GM12865 (cell line): Measurements from ENCODE around the gene AOPEP.

Source experiments
- DNase-seq: peaks from one replicate; pipeline ENCODE4 v3.0.0; 2010; ENCODE audit warnings: low read depth
- H3K4me3 ChIP-seq: 2 replicates; pipeline ENCODE4 v1.5.1; 2011; ENCODE audit warnings: mild to moderate bottlenecking, low read depth, low read length, control low read depth
- CTCF ChIP-seq: IDR thresholded peaks from 2 replicates; pipeline ENCODE4 v1.5.1; 2011; ENCODE audit warnings: low read length, control low read depth, low read depth, inconsistent platforms; ENCODE audit not compliant: insufficient read depth; ENCODE audit errors: missing control alignments

The AOPEP gene

GRCh38 chr9:95049761-95050160, 323.3 kb downstream of the AOPEP start:
- DNase-seq, result no peak
- H3K4me3 ChIP-seq, result no peak overlapping the region
- no peak for TF ChIP-seq CTCF

- no peak for DNase-seq
- TF ChIP-seq CTCF, result no peak
- H3K4me3 ChIP-seq, result no peak overlapping the region
Observed at GRCh38 chr9:95053611-95054570, 327.4 kb downstream of the AOPEP start.

DNA sequence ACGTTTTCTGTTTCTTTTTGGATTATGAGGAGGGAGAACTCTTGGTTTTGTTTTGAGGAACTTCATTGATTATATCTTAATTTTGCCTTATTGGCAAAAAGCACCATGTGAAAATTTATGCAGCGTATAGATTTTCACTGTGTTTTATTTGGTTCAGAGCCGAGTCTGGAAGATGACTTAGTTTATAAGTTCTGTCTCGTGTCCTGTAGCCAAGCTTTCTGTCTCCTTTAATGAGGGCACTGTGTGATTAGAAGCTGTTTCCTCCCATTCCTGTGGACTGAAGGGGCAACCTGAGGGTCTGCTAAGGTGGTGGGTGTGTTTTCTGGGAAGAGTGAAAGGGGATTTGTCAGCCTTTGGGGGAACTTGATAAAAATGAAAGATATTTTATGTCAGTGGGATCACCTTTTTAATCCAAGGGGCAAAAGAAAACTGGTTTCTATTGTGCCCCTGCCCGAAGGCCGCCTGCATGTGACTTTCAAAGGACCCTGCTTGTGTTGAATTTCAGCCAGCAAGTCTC, 328.9 kb downstream of the AOPEP start:
- no peak overlapping the region for H3K4me3 ChIP-seq
- DNase-seq, result no peak
- no peak for TF ChIP-seq CTCF

- no peak overlapping the region for H3K4me3 ChIP-seq
- DNase-seq, result no peak
Observed at GRCh38 chr9:95055851-95056551, 329.5 kb downstream of the AOPEP start.

DNA sequence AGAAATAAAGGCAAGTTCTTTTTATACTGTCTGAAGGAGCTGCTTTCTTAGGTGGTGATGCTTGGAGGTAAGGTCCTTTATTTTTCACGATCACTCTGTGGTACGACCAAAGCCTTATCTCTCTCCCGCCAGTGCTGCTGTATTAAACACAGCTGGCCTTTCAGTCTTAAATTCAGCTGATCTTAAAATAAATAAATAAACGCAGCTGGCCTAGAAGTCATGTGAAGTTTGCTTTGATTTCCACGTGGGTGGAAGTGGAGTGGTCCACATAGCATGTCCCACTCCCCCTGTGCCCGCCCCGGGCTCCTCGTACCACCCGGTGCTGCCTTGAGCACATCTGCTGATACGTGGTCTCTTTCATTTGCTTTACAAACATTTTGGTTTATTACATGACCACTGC, 330.6 kb downstream of the AOPEP start:
- H3K4me3 ChIP-seq, result no peak overlapping the region
- DNase-seq, result no peak
- TF ChIP-seq CTCF, result no peak

More at GRCh38 chr9:95055851-95056551, 329.5 kb downstream of the AOPEP start:
- no peak for TF ChIP-seq CTCF

DNA sequence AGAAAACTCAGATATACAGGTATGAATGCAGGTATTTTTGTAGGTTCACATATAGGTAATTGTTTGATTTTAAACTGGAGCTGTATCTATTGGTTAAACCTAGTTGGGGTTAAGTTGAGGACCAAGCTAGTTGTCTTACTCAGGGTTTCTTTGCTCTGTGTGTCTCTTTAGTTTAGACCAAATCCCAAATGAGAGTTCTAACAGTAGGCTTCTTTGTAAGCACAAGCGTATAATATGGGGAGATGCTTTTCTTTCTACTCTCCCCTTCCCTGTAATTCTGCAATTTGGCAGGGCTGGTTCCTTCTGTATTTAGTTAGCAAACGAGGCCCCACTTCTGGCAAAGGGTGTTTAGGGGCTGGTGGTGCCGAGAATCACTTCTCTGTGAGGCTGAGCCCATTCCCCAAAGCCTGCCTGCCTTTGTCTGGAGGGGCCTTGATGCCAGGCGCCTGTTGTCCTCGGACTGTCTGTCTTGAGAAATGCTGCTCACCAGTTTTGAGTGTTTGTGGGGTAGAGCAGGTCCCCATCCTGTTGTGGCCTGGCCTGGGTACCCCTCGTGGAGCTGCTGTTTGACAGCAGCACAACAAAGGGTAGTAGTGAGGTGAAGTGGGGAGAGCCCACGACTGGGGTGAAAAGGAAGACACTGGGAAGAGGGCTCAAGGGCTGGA, 331.8 kb downstream of the AOPEP start:
- no peak for TF ChIP-seq CTCF
- no peak for DNase-seq
- H3K4me3 ChIP-seq, result no peak overlapping the region
